ENCODE results near the gene PCDH15.

PCDH15 gene

DNA sequence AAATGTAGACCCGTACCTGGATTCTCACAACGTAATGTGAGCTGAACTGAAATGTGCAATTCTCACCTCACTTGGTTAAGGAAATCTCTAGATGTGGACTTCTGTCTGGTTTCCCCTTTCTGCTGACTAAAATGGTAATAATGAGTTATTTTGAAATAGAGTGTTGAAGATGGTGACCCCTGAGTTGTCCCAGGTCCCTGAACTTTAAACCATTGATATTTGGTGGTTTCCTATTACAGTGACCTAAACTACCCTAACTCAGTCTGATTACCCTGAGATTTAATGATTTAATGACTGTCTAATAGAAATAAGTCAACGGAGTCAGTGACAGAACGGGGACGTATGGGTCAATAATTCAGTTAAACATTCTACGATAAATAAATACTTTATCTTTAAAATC lies 845.9 kb downstream of the PCDH15 start:
- H3F3A ChIP-seq (ENCODE audit: low read depth), result no peaks in the 10 kb centered on the region
- no peaks in the 10 kb centered on the region for H3K36me3 ChIP-seq (ENCODE audit: insufficient read depth, low read length)
- H3K4me2 ChIP-seq (ENCODE audit: low read depth, low read length, poor library complexity, severe bottlenecking), result no peak overlapping the region
- no peaks in the 10 kb centered on the region for H3K4me1 ChIP-seq (ENCODE audit: insufficient read depth, low read length, poor library complexity, severe bottlenecking)
- TF ChIP-seq, protein P1, sequence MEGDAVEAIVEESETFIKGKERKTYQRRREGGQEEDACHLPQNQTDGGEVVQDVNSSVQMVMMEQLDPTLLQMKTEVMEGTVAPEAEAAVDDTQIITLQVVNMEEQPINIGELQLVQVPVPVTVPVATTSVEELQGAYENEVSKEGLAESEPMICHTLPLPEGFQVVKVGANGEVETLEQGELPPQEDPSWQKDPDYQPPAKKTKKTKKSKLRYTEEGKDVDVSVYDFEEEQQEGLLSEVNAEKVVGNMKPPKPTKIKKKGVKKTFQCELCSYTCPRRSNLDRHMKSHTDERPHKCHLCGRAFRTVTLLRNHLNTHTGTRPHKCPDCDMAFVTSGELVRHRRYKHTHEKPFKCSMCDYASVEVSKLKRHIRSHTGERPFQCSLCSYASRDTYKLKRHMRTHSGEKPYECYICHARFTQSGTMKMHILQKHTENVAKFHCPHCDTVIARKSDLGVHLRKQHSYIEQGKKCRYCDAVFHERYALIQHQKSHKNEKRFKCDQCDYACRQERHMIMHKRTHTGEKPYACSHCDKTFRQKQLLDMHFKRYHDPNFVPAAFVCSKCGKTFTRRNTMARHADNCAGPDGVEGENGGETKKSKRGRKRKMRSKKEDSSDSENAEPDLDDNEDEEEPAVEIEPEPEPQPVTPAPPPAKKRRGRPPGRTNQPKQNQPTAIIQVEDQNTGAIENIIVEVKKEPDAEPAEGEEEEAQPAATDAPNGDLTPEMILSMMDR (conservative IDR thresholded peaks at IDR 0.05; ENCODE audit: low read length), result no peak
- no peak for TF ChIP-seq EZH2phosphoT487 (IDR thresholded peaks at IDR 0.05; ENCODE audit: borderline replicate concordance)
- no peaks in the 10 kb centered on the region for H3K9me3 ChIP-seq (ENCODE audit: insufficient read depth, low read depth, low read length)
- H3K4me3 ChIP-seq (ENCODE audit: low read length, poor library complexity, severe bottlenecking), result no peak overlapping the region
- no peaks in the 10 kb centered on the region for H3K27me3 ChIP-seq (ENCODE audit: insufficient read depth, low read length, poor library complexity, severe bottlenecking)
- H4K20me1 ChIP-seq (ENCODE audit: insufficient read depth, low read length, poor library complexity, severe bottlenecking), result no peaks in the 10 kb centered on the region
- H3K79me2 ChIP-seq (ENCODE audit: insufficient read depth, low read length), result no peaks in the 10 kb centered on the region
- H3K9me2 ChIP-seq (replicated peaks; ENCODE audit: low read depth, low read length), result no peaks in the 10 kb centered on the region
- no peak overlapping the region for H3K9ac ChIP-seq (ENCODE audit: low read depth, low read length, poor library complexity, severe bottlenecking)
- H2AFZ ChIP-seq (ENCODE audit: low read length), result no peak overlapping the region

DNA sequence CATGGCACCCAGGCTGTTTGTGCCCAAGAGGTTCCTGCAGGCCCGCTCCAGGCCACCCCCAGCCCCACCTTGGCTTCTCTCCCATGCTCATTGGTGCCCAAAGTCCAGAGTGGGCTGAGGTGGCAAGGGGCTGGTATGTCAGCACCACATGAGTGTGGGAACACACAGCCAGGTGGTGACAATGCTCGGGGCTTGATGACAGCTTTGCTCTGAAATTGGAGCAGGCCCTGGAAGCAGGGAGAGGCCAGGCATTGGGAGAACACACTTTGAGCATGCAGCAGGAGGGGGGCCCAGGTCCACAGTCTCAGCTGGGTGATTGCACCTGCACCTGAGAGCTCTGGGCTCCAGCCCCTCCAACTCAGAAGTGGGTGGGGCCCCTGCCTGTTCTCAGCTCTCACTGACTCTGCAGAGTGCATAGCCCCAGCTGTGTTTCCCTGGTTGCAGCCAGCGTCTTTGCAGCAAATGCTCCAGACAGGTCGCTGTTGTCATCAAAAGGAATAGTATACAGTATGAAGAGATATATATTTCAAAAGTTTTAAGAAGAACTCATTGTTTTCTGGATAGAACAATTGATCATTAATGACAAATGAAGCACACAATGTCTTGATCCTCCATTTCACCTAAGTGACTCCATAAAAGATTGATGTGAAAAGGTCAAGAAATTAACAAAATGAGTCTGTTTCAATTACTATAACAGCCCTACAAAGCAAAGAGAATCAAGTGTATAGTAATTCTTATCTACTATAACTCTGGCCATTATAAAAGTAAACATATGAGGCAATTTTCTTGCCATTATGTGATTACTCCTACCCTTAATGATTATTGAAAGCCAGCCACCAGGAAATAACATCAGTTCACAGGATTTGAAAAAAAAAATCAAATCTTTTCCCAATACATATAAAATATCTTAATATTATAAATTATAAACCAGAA lies 848.1 kb downstream of the PCDH15 start:
- no peaks in the 10 kb centered on the region for H3K79me2 ChIP-seq (ENCODE audit: insufficient read depth, low read length)
- H3K9me3 ChIP-seq (ENCODE audit: insufficient read depth, low read depth, low read length), result no peaks in the 10 kb centered on the region
- H3K4me2 ChIP-seq (ENCODE audit: low read depth, low read length, poor library complexity, severe bottlenecking), result no peak overlapping the region
- no peaks in the 10 kb centered on the region for H3K9me2 ChIP-seq (replicated peaks; ENCODE audit: low read depth, low read length)
- no peaks in the 10 kb centered on the region for H3K27me3 ChIP-seq (ENCODE audit: insufficient read depth, low read length, poor library complexity, severe bottlenecking)
- H3K4me1 ChIP-seq (ENCODE audit: insufficient read depth, low read length, poor library complexity, severe bottlenecking), result no peaks in the 10 kb centered on the region
- TF ChIP-seq EZH2phosphoT487 (IDR thresholded peaks at IDR 0.05; ENCODE audit: borderline replicate concordance), result no peak
- TF ChIP-seq, protein P1 (conservative IDR thresholded peaks at IDR 0.05; ENCODE audit: low read length), result no peak
- H3K4me3 ChIP-seq (ENCODE audit: low read length, poor library complexity, severe bottlenecking), result no peak overlapping the region
- H2AFZ ChIP-seq (ENCODE audit: low read length), result no peak overlapping the region
- H3K36me3 ChIP-seq (ENCODE audit: insufficient read depth, low read length), result no peaks in the 10 kb centered on the region
- no peaks in the 10 kb centered on the region for H4K20me1 ChIP-seq (ENCODE audit: insufficient read depth, low read length, poor library complexity, severe bottlenecking)
- no peak overlapping the region for H3K9ac ChIP-seq (ENCODE audit: low read depth, low read length, poor library complexity, severe bottlenecking)
- H3F3A ChIP-seq (ENCODE audit: low read depth), result no peaks in the 10 kb centered on the region

DNA sequence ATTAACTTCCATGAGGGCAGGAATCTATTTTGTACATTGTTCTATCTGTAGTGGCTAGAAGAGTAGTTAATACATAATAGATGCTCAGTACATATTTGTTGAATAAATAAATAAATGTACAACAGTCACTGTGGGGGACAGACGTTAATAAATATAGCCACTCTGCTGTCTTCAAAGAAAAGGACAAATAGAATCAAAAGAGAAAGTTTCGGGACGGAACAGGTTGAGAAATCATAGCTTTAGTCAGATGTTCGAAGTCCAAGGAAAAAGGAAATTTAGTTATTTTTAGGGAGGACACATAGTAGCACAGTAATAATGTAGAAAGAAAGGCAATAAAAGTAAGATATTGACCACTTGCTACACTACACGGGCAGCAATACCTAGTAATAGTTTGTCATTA lies 861.4 kb downstream of the PCDH15 start:
- no peaks in the 10 kb centered on the region for H3F3A ChIP-seq (ENCODE audit: low read depth)
- no peaks in the 10 kb centered on the region for H3K27me3 ChIP-seq (ENCODE audit: insufficient read depth, low read length, poor library complexity, severe bottlenecking)
- no peaks in the 10 kb centered on the region for H3K36me3 ChIP-seq (ENCODE audit: insufficient read depth, low read length)
- H3K9me2 ChIP-seq (replicated peaks; ENCODE audit: low read depth, low read length), result no peaks in the 10 kb centered on the region
- no peaks in the 10 kb centered on the region for H3K79me2 ChIP-seq (ENCODE audit: insufficient read depth, low read length)
- H3K4me3 ChIP-seq (ENCODE audit: low read length, poor library complexity, severe bottlenecking), result no peak overlapping the region
- H2AFZ ChIP-seq (ENCODE audit: low read length), result no peak overlapping the region
- no peak overlapping the region for H3K4me2 ChIP-seq (ENCODE audit: low read depth, low read length, poor library complexity, severe bottlenecking)
- H3K9ac ChIP-seq (ENCODE audit: low read depth, low read length, poor library complexity, severe bottlenecking), result no peak overlapping the region
- H4K20me1 ChIP-seq (ENCODE audit: insufficient read depth, low read length, poor library complexity, severe bottlenecking), result no peaks in the 10 kb centered on the region
- no peak for TF ChIP-seq EZH2phosphoT487 (IDR thresholded peaks at IDR 0.05; ENCODE audit: borderline replicate concordance)
- TF ChIP-seq, protein P1 (conservative IDR thresholded peaks at IDR 0.05; ENCODE audit: low read length), result no peak
- no peaks in the 10 kb centered on the region for H3K4me1 ChIP-seq (ENCODE audit: insufficient read depth, low read length, poor library complexity, severe bottlenecking)
- no peaks in the 10 kb centered on the region for H3K9me3 ChIP-seq (ENCODE audit: insufficient read depth, low read depth, low read length)

All from Loucy (cell line).